GM21515 (cell line): ENCODE measurements around the gene DLGAP1.
"Not testable (repeated sequence)": the region's sequence is repeated elsewhere in the genome, so short reads cannot be mapped to it uniquely, and the experiment has no call there.

Experiments
- ATAC-seq: cut with Tn5 transposase; IDR thresholded peaks from one replicate; pipeline ENCODE4 v1.9.1; 2021; ENCODE audit not compliant: unreplicated experiment

The DLGAP1 gene

GRCh38 chr18:3706279-3707097 lies 748.6 kb downstream of the DLGAP1 start:
- no peak for ATAC-seq

GRCh38 chr18:3704556-3705344 lies 750.4 kb downstream of the DLGAP1 start:
- ATAC-seq = no peak

GRCh38 chr18:3703732-3704176 lies 751.4 kb downstream of the DLGAP1 start:
- no peak for ATAC-seq

- not testable (repeated sequence) for ATAC-seq
Observed at GRCh38 chr18:3699707-3700567, 755.2 kb downstream of the DLGAP1 start.

- ATAC-seq = not testable (repeated sequence)
Observed at GRCh38 chr18:3694030-3694778, 760.9 kb downstream of the DLGAP1 start.

GRCh38 chr18:3693410-3693809 lies 761.7 kb downstream of the DLGAP1 start:
- ATAC-seq = no peak

GRCh38 chr18:3692691-3693090 lies 762.4 kb downstream of the DLGAP1 start:
- ATAC-seq = no peak

GRCh38 chr18:3692113-3692621 lies 762.9 kb downstream of the DLGAP1 start:
- no peak for ATAC-seq

GRCh38 chr18:3691705-3692104 lies 763.4 kb downstream of the DLGAP1 start:
- ATAC-seq = no peak

GRCh38 chr18:3690764-3691066 lies 764.4 kb downstream of the DLGAP1 start:
- no peak for ATAC-seq

GRCh38 chr18:3689986-3690763 lies 764.9 kb downstream of the DLGAP1 start:
- ATAC-seq = no peak

- no peak for ATAC-seq
Observed at GRCh38 chr18:3689091-3689490, 766.0 kb downstream of the DLGAP1 start.

GRCh38 chr18:3688690-3689089 lies 766.4 kb downstream of the DLGAP1 start:
- ATAC-seq = no peak

GRCh38 chr18:3683483-3683882 lies 771.6 kb downstream of the DLGAP1 start:
- no peak for ATAC-seq

- ATAC-seq = no peak
Observed at GRCh38 chr18:3682061-3682460, 773.0 kb downstream of the DLGAP1 start.

GRCh38 chr18:3679241-3679640 lies 775.9 kb downstream of the DLGAP1 start:
- ATAC-seq = no peak

GRCh38 chr18:3675994-3676393 lies 779.1 kb downstream of the DLGAP1 start:
- ATAC-seq = no peak

GRCh38 chr18:3675446-3675845 lies 779.7 kb downstream of the DLGAP1 start:
- ATAC-seq = no peak

GRCh38 chr18:3671176-3671575 lies 783.9 kb downstream of the DLGAP1 start:
- ATAC-seq = no peak

- ATAC-seq = no peak
Observed at GRCh38 chr18:3669376-3669775, 785.7 kb downstream of the DLGAP1 start.
